WTC11 (cell line): Measurements from ENCODE around the gene STARD8. TPM values are rescaled to one million over a fixed set of nuclear protein-coding genes. Genes with fewer than 3 reads are reported as not detected.

Experiments used
- ATAC-seq: fragments of 200-7000 bp; cut with Tn5 transposase; 2 replicates; pipeline ENCODE4 v1.10.0; 2021; ENCODE audit warnings: mild to moderate bottlenecking, moderate library complexity
- CTCF ChIA-PET: fragments of 300-600 bp; sonication (Branson Sonifier 250); formaldehyde crosslinking; loops from one replicate; lab custom pipeline; 2021; ENCODE audit warnings: antibody characterized with exemption; lab: Charles Lee
- POLR2A ChIA-PET: fragments of 350-600 bp; sonication (Branson Sonifier 250); formaldehyde crosslinking; loops from one replicate; lab custom pipeline; 2021; ENCODE audit warnings: antibody characterized with exemption; lab: Charles Lee
- DNase-seq: peaks from one replicate; pipeline ENCODE4 v3.0.0; 2021; ENCODE audit warnings: low spot score
- H3K27ac Mint-ChIP-seq: 2 replicates; pipeline ENCODE4 v1.8.0; 2021; ENCODE audit warnings: mixed read lengths
- H3K27me3 Mint-ChIP-seq: 2 replicates; pipeline ENCODE4 v1.8.0; 2021; ENCODE audit warnings: low read depth, mild to moderate bottlenecking, moderate library complexity, mixed read lengths
- H3K36me3 Mint-ChIP-seq: 2 replicates; pipeline ENCODE4 v1.8.0; 2021; ENCODE audit warnings: mixed read lengths
- H3K4me1 Mint-ChIP-seq: 2 replicates; pipeline ENCODE4 v1.8.0; 2022; ENCODE audit warnings: mixed read lengths
- H3K4me3 Mint-ChIP-seq: 2 replicates; pipeline ENCODE4 v1.8.0; 2021; ENCODE audit warnings: mild to moderate bottlenecking, moderate library complexity, mixed read lengths
- H3K9me3 Mint-ChIP-seq: 2 replicates; pipeline ENCODE4 v1.8.0; 2021; ENCODE audit warnings: mixed read lengths
- GTF2I ChIP-seq: fragments of 250-450 bp; sonication (Bioruptor Pico); conservative IDR thresholded peaks from 2 replicates; pipeline ENCODE4 v1.4.0; 2021; ENCODE audit warnings: mild to moderate bottlenecking
- MXD4 ChIP-seq: fragments of 250-450 bp; sonication (Bioruptor Pico); IDR thresholded peaks from 2 replicates; pipeline ENCODE4 v1.8.0; 2021; ENCODE audit warnings: mild to moderate bottlenecking, moderate library complexity, borderline replicate concordance
- OVOL2 ChIP-seq: fragments of 250-450 bp; sonication (Bioruptor Pico); IDR thresholded peaks from 2 replicates; pipeline ENCODE4 v1.9.0; 2021; ENCODE audit warnings: mild to moderate bottlenecking, borderline replicate concordance
- SOX15 ChIP-seq: fragments of 250-450 bp; sonication (Bioruptor Pico); IDR thresholded peaks from 2 replicates; pipeline ENCODE4 v1.9.0; 2021; ENCODE audit warnings: mild to moderate bottlenecking
- TCF7 ChIP-seq: sonication (generic); formaldehyde crosslinking; IDR thresholded peaks from 2 replicates; pipeline ENCODE4 v1.8.0; 2022; ENCODE audit warnings: mild to moderate bottlenecking, low read depth, missing genetic modification reagents, moderate library complexity
- TEAD4 ChIP-seq: sonication (generic); formaldehyde crosslinking; IDR thresholded peaks from 2 replicates; pipeline ENCODE4 v1.8.0; 2022; ENCODE audit warnings: mild to moderate bottlenecking, missing genetic modification reagents
- ZBTB21 ChIP-seq: sonication (generic); formaldehyde crosslinking; IDR thresholded peaks from 2 replicates; pipeline ENCODE4 v1.8.1; 2023; ENCODE audit warnings: mild to moderate bottlenecking, missing genetic modification reagents, borderline replicate concordance
- ZNF396 ChIP-seq: fragments of 250-450 bp; sonication (Bioruptor Pico); IDR thresholded peaks from 2 replicates; pipeline ENCODE4 v1.8.0; 2021; ENCODE audit warnings: mild to moderate bottlenecking, moderate library complexity, borderline replicate concordance
- ZNF416 ChIP-seq: fragments of 250-450 bp; sonication (Bioruptor Pico); IDR thresholded peaks from 2 replicates; pipeline ENCODE4 v1.9.0; 2021; ENCODE audit warnings: mild to moderate bottlenecking, inconsistent platforms
- total RNA-seq: library from RNA; stranded (reverse); gene quantifications from 3 replicates; pipeline ENCODE4 v1.2.3, GENCODE V29; 2021
- TF ChIP-seq, protein P1 (sequence below): sonication (generic); formaldehyde crosslinking; IDR thresholded peaks from 2 replicates; pipeline ENCODE4 v1.8.0; 2022; ENCODE audit warnings: mild to moderate bottlenecking, missing genetic modification reagents
- TF ChIP-seq, protein P2 (sequence below): sonication (generic); formaldehyde crosslinking; conservative IDR thresholded peaks from 2 replicates; pipeline ENCODE4 v1.8.1; 2023; ENCODE audit warnings: mild to moderate bottlenecking, low read depth, missing genetic modification reagents, moderate library complexity
- TF ChIP-seq, protein P3 (sequence below): sonication (generic); formaldehyde crosslinking; IDR thresholded peaks from 2 replicates; pipeline ENCODE4 v1.8.0; 2023; ENCODE audit warnings: mild to moderate bottlenecking, missing genetic modification reagents
- TF ChIP-seq, protein P4 (sequence below): fragments of 250-450 bp; sonication (Bioruptor Pico); IDR thresholded peaks from 2 replicates; pipeline ENCODE4 v1.9.0; 2021; ENCODE audit warnings: mild to moderate bottlenecking
- TF ChIP-seq, protein P5 (sequence below): sonication (generic); formaldehyde crosslinking; IDR thresholded peaks from 2 replicates; pipeline ENCODE4 v1.8.1; 2023; ENCODE audit warnings: mild to moderate bottlenecking, missing genetic modification reagents, moderate library complexity

The STARD8 gene
- total RNA-seq, 1 experiment from 2014 or later: 8.5 TPM

DNA sequence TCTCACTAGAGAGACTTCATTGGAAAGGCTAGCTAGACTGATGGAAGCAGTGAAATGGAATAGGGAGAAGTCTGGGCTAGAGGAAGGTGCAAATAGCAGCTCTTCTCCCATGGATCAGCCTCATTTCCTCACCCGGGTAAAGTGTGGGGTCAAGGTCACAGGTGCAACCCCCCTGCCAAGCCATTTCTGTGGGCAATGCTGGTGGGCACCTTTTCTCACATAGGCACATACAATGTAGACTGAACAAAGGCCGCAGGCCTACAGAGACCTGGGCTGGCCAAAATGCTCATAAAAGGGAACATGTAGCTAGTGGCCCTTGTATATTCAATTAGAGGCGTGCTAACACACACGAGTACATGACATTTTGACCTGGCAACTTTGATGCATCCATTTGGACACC lies 109.9 kb downstream of the STARD8 start:
- no peak for ATAC-seq
- no peak for DNase-seq
- CTCF ChIA-PET: no interaction called here
- Mint-ChIP-seq H3K27ac (no peak overlapping the region), H3K4me3 (no peak overlapping the region), H3K36me3 (no peaks in the 10 kb centered on the region), H3K27me3 (no peaks in the 10 kb centered on the region; the same call in 1 of the 2 replicates), H3K4me1 (no peaks in the 10 kb centered on the region), H3K9me3 (no peaks in the 10 kb centered on the region)
- POLR2A ChIA-PET: no interaction called here
- TF ChIP-seq, protein P1, sequence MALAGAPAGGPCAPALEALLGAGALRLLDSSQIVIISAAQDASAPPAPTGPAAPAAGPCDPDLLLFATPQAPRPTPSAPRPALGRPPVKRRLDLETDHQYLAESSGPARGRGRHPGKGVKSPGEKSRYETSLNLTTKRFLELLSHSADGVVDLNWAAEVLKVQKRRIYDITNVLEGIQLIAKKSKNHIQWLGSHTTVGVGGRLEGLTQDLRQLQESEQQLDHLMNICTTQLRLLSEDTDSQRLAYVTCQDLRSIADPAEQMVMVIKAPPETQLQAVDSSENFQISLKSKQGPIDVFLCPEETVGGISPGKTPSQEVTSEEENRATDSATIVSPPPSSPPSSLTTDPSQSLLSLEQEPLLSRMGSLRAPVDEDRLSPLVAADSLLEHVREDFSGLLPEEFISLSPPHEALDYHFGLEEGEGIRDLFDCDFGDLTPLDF (CRISPR knock-in tag): no peak
- no peak for TF ChIP-seq GTF2I (CRISPR knock-in tag)
- TF ChIP-seq, protein P2, sequence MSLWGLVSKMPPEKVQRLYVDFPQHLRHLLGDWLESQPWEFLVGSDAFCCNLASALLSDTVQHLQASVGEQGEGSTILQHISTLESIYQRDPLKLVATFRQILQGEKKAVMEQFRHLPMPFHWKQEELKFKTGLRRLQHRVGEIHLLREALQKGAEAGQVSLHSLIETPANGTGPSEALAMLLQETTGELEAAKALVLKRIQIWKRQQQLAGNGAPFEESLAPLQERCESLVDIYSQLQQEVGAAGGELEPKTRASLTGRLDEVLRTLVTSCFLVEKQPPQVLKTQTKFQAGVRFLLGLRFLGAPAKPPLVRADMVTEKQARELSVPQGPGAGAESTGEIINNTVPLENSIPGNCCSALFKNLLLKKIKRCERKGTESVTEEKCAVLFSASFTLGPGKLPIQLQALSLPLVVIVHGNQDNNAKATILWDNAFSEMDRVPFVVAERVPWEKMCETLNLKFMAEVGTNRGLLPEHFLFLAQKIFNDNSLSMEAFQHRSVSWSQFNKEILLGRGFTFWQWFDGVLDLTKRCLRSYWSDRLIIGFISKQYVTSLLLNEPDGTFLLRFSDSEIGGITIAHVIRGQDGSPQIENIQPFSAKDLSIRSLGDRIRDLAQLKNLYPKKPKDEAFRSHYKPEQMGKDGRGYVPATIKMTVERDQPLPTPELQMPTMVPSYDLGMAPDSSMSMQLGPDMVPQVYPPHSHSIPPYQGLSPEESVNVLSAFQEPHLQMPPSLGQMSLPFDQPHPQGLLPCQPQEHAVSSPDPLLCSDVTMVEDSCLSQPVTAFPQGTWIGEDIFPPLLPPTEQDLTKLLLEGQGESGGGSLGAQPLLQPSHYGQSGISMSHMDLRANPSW: no peak
- TF ChIP-seq, protein P3, sequence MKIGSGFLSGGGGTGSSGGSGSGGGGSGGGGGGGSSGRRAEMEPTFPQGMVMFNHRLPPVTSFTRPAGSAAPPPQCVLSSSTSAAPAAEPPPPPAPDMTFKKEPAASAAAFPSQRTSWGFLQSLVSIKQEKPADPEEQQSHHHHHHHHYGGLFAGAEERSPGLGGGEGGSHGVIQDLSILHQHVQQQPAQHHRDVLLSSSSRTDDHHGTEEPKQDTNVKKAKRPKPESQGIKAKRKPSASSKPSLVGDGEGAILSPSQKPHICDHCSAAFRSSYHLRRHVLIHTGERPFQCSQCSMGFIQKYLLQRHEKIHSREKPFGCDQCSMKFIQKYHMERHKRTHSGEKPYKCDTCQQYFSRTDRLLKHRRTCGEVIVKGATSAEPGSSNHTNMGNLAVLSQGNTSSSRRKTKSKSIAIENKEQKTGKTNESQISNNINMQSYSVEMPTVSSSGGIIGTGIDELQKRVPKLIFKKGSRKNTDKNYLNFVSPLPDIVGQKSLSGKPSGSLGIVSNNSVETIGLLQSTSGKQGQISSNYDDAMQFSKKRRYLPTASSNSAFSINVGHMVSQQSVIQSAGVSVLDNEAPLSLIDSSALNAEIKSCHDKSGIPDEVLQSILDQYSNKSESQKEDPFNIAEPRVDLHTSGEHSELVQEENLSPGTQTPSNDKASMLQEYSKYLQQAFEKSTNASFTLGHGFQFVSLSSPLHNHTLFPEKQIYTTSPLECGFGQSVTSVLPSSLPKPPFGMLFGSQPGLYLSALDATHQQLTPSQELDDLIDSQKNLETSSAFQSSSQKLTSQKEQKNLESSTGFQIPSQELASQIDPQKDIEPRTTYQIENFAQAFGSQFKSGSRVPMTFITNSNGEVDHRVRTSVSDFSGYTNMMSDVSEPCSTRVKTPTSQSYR (CRISPR knock-in tag): no peak

DNA sequence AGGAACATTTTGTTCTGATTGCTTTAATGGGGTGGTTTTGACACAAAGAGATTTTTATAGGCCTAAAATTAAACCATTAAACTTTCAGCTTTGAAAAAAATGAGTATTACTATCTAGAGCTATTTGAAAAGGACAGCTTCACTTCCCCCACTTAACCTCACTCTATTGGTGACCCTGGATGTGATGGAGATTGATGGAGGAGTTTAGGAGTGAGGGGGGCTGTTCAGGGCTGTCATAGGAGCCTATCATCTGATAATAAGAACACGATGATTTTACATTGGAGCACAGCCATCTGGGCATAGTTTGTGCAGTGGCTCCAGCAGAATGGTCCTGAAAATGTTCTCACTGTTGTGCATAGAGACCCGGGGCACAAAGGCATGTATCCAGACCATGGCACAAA lies 110.3 kb downstream of the STARD8 start:
- ATAC-seq (no peak), DNase-seq (no peak)
- H3K27me3 Mint-ChIP-seq: no peaks in the 10 kb centered on the region; the same call in 1 of the 2 replicates
- no peak overlapping the region for H3K4me3 Mint-ChIP-seq
- no peaks in the 10 kb centered on the region for H3K36me3 Mint-ChIP-seq
- H3K9me3 Mint-ChIP-seq: no peaks in the 10 kb centered on the region
- no peaks in the 10 kb centered on the region for H3K4me1 Mint-ChIP-seq
- ChIA-PET POLR2A (no interaction called here), CTCF (no interaction called here)
- no peak overlapping the region for H3K27ac Mint-ChIP-seq
- no peak for TF ChIP-seq ZNF396
- TF ChIP-seq, protein P4, sequence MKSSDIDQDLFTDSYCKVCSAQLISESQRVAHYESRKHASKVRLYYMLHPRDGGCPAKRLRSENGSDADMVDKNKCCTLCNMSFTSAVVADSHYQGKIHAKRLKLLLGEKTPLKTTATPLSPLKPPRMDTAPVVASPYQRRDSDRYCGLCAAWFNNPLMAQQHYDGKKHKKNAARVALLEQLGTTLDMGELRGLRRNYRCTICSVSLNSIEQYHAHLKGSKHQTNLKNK: no peak
- TF ChIP-seq ZNF416: no peak
- no peak for TF ChIP-seq OVOL2
- TF ChIP-seq, all 79 proteins: peak for 0

DNA sequence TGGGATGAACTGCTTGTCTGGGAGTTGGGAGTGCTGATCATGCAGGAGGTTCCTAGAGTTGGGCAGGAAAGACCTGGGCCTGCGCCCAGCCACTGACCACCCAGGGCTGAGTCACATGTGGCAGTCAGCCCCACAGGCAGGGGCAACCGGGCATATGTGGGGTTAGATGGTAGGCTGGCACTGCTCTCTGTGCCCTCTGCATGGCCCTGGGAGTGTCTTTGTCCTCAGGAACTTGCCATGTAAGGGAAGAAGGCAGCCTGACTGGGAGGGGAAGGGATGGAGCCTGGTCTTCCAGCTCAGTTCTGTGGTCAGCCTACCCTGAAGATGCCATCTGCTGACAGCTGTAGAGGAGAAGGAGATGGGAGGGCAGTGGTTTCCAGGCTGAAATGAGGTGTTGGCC lies 111.2 kb downstream of the STARD8 start:
- CTCF ChIA-PET: interaction anchor here (1.3 kb wide), 1 partner anchor 26 kb away, joined by 6 read pairs; no protein-coding TSS in a partner anchor
- DNase-seq (no peak), ATAC-seq (no peak)
- no peaks in the 10 kb centered on the region for H3K9me3 Mint-ChIP-seq
- no peak overlapping the region for H3K27ac Mint-ChIP-seq
- POLR2A ChIA-PET: no interaction called here
- no peaks in the 10 kb centered on the region for H3K36me3 Mint-ChIP-seq
- H3K4me3 Mint-ChIP-seq: no peak overlapping the region
- TF ChIP-seq, protein P5, sequence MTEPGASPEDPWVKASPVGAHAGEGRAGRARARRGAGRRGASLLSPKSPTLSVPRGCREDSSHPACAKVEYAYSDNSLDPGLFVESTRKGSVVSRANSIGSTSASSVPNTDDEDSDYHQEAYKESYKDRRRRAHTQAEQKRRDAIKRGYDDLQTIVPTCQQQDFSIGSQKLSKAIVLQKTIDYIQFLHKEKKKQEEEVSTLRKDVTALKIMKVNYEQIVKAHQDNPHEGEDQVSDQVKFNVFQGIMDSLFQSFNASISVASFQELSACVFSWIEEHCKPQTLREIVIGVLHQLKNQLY (CRISPR knock-in tag): no peak
- TF ChIP-seq TEAD4 (CRISPR knock-in tag): no peak
- no peak for TF ChIP-seq TCF7
- H3K4me1 Mint-ChIP-seq: no peaks in the 10 kb centered on the region
- H3K27me3 Mint-ChIP-seq: no peaks in the 10 kb centered on the region; the same call in 1 of the 2 replicates

DNA sequence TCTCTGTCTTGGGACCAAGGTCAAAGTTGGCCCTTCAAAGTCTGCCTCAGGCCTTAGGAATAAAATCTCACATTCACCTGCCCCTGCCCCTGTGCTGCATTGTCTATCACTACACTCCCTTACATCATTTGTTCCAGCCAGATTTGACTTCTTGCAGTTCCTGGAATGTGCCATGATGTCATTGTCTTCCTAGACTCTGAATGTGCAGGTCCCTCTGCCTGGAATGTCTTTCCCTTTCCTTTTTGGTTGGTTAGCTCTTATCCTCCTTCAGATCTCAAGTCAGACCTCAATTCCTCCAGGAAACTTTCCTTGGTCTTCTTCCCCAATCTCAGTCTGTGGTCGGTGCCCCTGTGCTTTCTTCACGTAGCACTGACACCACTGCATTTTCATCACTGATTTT lies 113.6 kb downstream of the STARD8 start:
- CTCF ChIA-PET: interaction anchor here (1.4 kb wide), 1 partner anchor 28 kb away, joined by 4 read pairs; no protein-coding TSS in a partner anchor
- no peaks in the 10 kb centered on the region; the same call in 1 of the 2 replicates for H3K9me3 Mint-ChIP-seq
- H3K4me3 Mint-ChIP-seq: no peak overlapping the region
- no peaks in the 10 kb centered on the region for H3K36me3 Mint-ChIP-seq
- DNase-seq: no peak
- no peak for ATAC-seq
- H3K4me1 Mint-ChIP-seq: no peaks in the 10 kb centered on the region
- TF ChIP-seq GTF2I (CRISPR knock-in tag) (no peak), MXD4 (CRISPR knock-in tag) (no peak), ZBTB21 (CRISPR knock-in tag) (no peak), SOX15 (CRISPR knock-in tag) (no peak), TEAD4 (CRISPR knock-in tag) (no peak)
- TF ChIP-seq, protein P2: no peak
- no peak overlapping the region for H3K27ac Mint-ChIP-seq
- POLR2A ChIA-PET: no interaction called here
- H3K27me3 Mint-ChIP-seq: no peaks in the 10 kb centered on the region; the same call in 1 of the 2 replicates
